ENCODE results near the gene TAF15. TPM values are rescaled to one million over a fixed set of nuclear protein-coding genes. Genes with fewer than 3 reads are reported as not detected.

TAF15 gene
- polyA plus RNA-seq, 1 donor from 2014 or later = 45.8 TPM

- Histone ChIP-seq H3K9me2 (ENCODE audit: insufficient read depth, low read length) (no peaks in the 10 kb centered on the region), H3F3A (ENCODE audit: insufficient read depth, low read length, poor library complexity, severe bottlenecking) (no peaks in the 10 kb centered on the region), H3K36me3 (ENCODE audit: insufficient read depth, low read length) (no peaks in the 10 kb centered on the region), H3K9ac (ENCODE audit: low read length) (peak overlapping the region; percentile 88), H3K79me2 (replicated peaks; ENCODE audit: insufficient read depth, low read length) (no peaks in the 10 kb centered on the region), H2AFZ (ENCODE audit: low read depth, low read length) (peak overlapping the region; percentile 76), H3K27me3 (ENCODE audit: insufficient read depth, low read depth, low read length) (no peaks in the 10 kb centered on the region), H3K4me2 (ENCODE audit: low read length) (peak overlapping the region; percentile 35), H3K9me3 (ENCODE audit: low read length) (no peaks in the 10 kb centered on the region), H4K20me1 (ENCODE audit: insufficient read depth) (no peaks in the 10 kb centered on the region), H3K27ac (ENCODE audit: low read length) (peak overlapping the region; percentile 89), H3K4me3 (ENCODE audit: low read length) (peak overlapping the region; percentile 90)
- peak; percentile 83 for TF ChIP-seq RAD21 (conservative IDR thresholded peaks at IDR 0.05)
- TF ChIP-seq POLR2AphosphoS5 (IDR thresholded peaks at IDR 0.05) = peak; percentile 74
- peak; percentile 88 for TF ChIP-seq SMC3 (conservative IDR thresholded peaks at IDR 0.05; ENCODE audit: poor library complexity)
- TF ChIP-seq EP300 (conservative IDR thresholded peaks at IDR 0.05; ENCODE audit: poor library complexity, severe bottlenecking) = peak; percentile 12
- TF ChIP-seq TAF1 (IDR thresholded peaks at IDR 0.05; ENCODE audit: low read depth) = peak; percentile 56
- TF ChIP-seq, protein P1, sequence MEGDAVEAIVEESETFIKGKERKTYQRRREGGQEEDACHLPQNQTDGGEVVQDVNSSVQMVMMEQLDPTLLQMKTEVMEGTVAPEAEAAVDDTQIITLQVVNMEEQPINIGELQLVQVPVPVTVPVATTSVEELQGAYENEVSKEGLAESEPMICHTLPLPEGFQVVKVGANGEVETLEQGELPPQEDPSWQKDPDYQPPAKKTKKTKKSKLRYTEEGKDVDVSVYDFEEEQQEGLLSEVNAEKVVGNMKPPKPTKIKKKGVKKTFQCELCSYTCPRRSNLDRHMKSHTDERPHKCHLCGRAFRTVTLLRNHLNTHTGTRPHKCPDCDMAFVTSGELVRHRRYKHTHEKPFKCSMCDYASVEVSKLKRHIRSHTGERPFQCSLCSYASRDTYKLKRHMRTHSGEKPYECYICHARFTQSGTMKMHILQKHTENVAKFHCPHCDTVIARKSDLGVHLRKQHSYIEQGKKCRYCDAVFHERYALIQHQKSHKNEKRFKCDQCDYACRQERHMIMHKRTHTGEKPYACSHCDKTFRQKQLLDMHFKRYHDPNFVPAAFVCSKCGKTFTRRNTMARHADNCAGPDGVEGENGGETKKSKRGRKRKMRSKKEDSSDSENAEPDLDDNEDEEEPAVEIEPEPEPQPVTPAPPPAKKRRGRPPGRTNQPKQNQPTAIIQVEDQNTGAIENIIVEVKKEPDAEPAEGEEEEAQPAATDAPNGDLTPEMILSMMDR (IDR thresholded peaks at IDR 0.05; ENCODE audit: poor library complexity, severe bottlenecking) = peak; percentile 91
- TF ChIP-seq, protein P2, sequence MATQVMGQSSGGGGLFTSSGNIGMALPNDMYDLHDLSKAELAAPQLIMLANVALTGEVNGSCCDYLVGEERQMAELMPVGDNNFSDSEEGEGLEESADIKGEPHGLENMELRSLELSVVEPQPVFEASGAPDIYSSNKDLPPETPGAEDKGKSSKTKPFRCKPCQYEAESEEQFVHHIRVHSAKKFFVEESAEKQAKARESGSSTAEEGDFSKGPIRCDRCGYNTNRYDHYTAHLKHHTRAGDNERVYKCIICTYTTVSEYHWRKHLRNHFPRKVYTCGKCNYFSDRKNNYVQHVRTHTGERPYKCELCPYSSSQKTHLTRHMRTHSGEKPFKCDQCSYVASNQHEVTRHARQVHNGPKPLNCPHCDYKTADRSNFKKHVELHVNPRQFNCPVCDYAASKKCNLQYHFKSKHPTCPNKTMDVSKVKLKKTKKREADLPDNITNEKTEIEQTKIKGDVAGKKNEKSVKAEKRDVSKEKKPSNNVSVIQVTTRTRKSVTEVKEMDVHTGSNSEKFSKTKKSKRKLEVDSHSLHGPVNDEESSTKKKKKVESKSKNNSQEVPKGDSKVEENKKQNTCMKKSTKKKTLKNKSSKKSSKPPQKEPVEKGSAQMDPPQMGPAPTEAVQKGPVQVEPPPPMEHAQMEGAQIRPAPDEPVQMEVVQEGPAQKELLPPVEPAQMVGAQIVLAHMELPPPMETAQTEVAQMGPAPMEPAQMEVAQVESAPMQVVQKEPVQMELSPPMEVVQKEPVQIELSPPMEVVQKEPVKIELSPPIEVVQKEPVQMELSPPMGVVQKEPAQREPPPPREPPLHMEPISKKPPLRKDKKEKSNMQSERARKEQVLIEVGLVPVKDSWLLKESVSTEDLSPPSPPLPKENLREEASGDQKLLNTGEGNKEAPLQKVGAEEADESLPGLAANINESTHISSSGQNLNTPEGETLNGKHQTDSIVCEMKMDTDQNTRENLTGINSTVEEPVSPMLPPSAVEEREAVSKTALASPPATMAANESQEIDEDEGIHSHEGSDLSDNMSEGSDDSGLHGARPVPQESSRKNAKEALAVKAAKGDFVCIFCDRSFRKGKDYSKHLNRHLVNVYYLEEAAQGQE (IDR thresholded peaks at IDR 0.05; ENCODE audit: borderline replicate concordance) = peak; percentile 50
- peak; percentile 60 for TF ChIP-seq MXI1 (conservative IDR thresholded peaks at IDR 0.05; ENCODE audit: poor library complexity, severe bottlenecking)
- TF ChIP-seq EZH2 (IDR thresholded peaks at IDR 0.05; ENCODE audit: borderline replicate concordance, insufficient read depth, low read length, poor library complexity, severe bottlenecking) = no peak
Measured at GRCh38 chr17:35764123-35764991, 44.9 kb upstream of the TAF15 start.

GRCh38 chr17:35765086-35765710 lies 44.1 kb upstream of the TAF15 start:
- Histone ChIP-seq H3K9me3 (ENCODE audit: low read length) (no peaks in the 10 kb centered on the region), H4K20me1 (ENCODE audit: insufficient read depth) (no peaks in the 10 kb centered on the region), H2AFZ (ENCODE audit: low read depth, low read length) (no peak overlapping the region), H3K79me2 (replicated peaks; ENCODE audit: insufficient read depth, low read length) (no peaks in the 10 kb centered on the region), H3K9ac (ENCODE audit: low read length) (peak overlapping the region; percentile 88), H3K4me2 (ENCODE audit: low read length) (no peak overlapping the region), H3K27me3 (ENCODE audit: insufficient read depth, low read depth, low read length) (no peaks in the 10 kb centered on the region), H3K4me3 (ENCODE audit: low read length) (peak overlapping the region; percentile 90), H3K9me2 (ENCODE audit: insufficient read depth, low read length) (no peaks in the 10 kb centered on the region), H3K27ac (ENCODE audit: low read length) (peak overlapping the region; percentile 89), H3K36me3 (ENCODE audit: insufficient read depth, low read length) (no peaks in the 10 kb centered on the region), H3F3A (ENCODE audit: insufficient read depth, low read length, poor library complexity, severe bottlenecking) (no peaks in the 10 kb centered on the region)
- TF ChIP-seq SMC3 (conservative IDR thresholded peaks at IDR 0.05; ENCODE audit: poor library complexity) (no peak), EP300 (conservative IDR thresholded peaks at IDR 0.05; ENCODE audit: poor library complexity, severe bottlenecking) (no peak), RAD21 (conservative IDR thresholded peaks at IDR 0.05) (no peak), MXI1 (conservative IDR thresholded peaks at IDR 0.05; ENCODE audit: poor library complexity, severe bottlenecking) (no peak), EZH2 (IDR thresholded peaks at IDR 0.05; ENCODE audit: borderline replicate concordance, insufficient read depth, low read length, poor library complexity, severe bottlenecking) (no peak)
- TF ChIP-seq, protein P2 (IDR thresholded peaks at IDR 0.05; ENCODE audit: borderline replicate concordance) = no peak
